Endothelial cell of umbilical vein (primary cell): ENCODE data around the gene AFF4. TPM values are rescaled to one million over a fixed set of nuclear protein-coding genes. Genes with fewer than 3 reads are reported as not detected.

Source experiments
- BruUV-seq: library from RNA; stranded (reverse); fragments of 400-500 nt; replicated peaks from 2 replicates; lab custom pipeline; 2021; lab: Mats Ljungman, UMichigan
- CTCF ChIA-PET: fragments of 300-600, 350-600 bp; sonication (Branson Sonifier 250); formaldehyde crosslinking; loops from one replicate; lab custom pipeline; 2021; ENCODE audit warnings: antibody characterized with exemption, inconsistent platforms; lab: Charles Lee
- POLR2A ChIA-PET: fragments of 300-600, 350-600 bp; sonication (Branson Sonifier 250); formaldehyde crosslinking; loops from one replicate; lab custom pipeline; 2021; ENCODE audit warnings: antibody characterized with exemption, inconsistent platforms; lab: Charles Lee
- DNase-seq: peaks from one replicate; pipeline ENCODE4 v3.0.0-alpha.2; 2011; ENCODE audit warnings: low read depth, low spot score
- FAIRE-seq: peaks from 2 replicates; lab custom pipeline; 2011; peaks lifted over from hg19 to GRCh38; lab: Jason Lieb, UNC
- H2AFZ ChIP-seq: 2 replicates; pipeline ENCODE4 v1.6.0; 2012; ENCODE audit warnings: low read depth, low read length, control low read depth, inconsistent platforms
- H3K27ac ChIP-seq: 2 replicates; pipeline ENCODE4 v1.5.1; 2011; ENCODE audit warnings: low read depth, mild to moderate bottlenecking, control low read depth, low read length, moderate library complexity; ENCODE audit not compliant: insufficient read depth
- H3K27me3 ChIP-seq, 2 experiments: 2 replicates each; pipeline versions ENCODE4 v1.6.0 to v1.6.1; 2011; ENCODE audit warnings: low read length in 2 of 2, mixed read lengths in 1 of 2; ENCODE audit not compliant: control insufficient read depth in 2 of 2, insufficient read depth in 2 of 2
- H3K36me3 ChIP-seq, 2 experiments: 2 replicates in 1 of 2; 3 replicates in 1 of 2; pipeline ENCODE4 v1.5.1; 2011; ENCODE audit warnings: low read length in 2 of 2, mild to moderate bottlenecking in 1 of 2, moderate library complexity in 1 of 2; ENCODE audit not compliant: control insufficient read depth in 2 of 2, insufficient read depth in 2 of 2; ENCODE audit errors: extremely low read depth in 1 of 2
- H3K4me1 ChIP-seq: 3 replicates; pipeline ENCODE4 v1.5.1; 2011; ENCODE audit warnings: mild to moderate bottlenecking, low read length; ENCODE audit not compliant: control insufficient read depth, insufficient read depth; ENCODE audit errors: extremely low read depth
- H3K4me2 ChIP-seq: 2 replicates; pipeline ENCODE4 v1.6.1; 2011; ENCODE audit warnings: low read length, control low read depth, mixed read lengths; ENCODE audit not compliant: insufficient read depth
- H3K4me3 ChIP-seq, 3 experiments: fragments of 200-600 bp in 1 of 3; sonication (generic), shearing (Covaris generic) in 1 of 3; replicated peaks in 1 of 3; 2 replicates each; pipeline ENCODE4 v1.5.1; 2011 to 2016; ENCODE audit warnings: control low read depth in 3 of 3, low read length in 3 of 3, mild to moderate bottlenecking in 2 of 3, inconsistent platforms in 1 of 3, low read depth in 1 of 3, moderate library complexity in 1 of 3; ENCODE audit not compliant: insufficient read depth in 1 of 3
- H3K79me2 ChIP-seq: 2 replicates; pipeline ENCODE4 v1.6.0; 2012; ENCODE audit warnings: low read length, inconsistent platforms; ENCODE audit not compliant: control insufficient read depth, insufficient read depth
- H3K9ac ChIP-seq: replicated peaks from 2 replicates; pipeline ENCODE3; 2011; ENCODE audit warnings: low read length, control low read depth; ENCODE audit not compliant: insufficient read depth; ENCODE audit errors: extremely low read depth
- H3K9me1 ChIP-seq: replicated peaks from 3 replicates; pipeline ENCODE4 v1.6.0; 2011; ENCODE audit warnings: mild to moderate bottlenecking, low read length; ENCODE audit not compliant: control insufficient read depth, insufficient read depth; ENCODE audit errors: extremely low read depth
- H3K9me3 ChIP-seq: replicated peaks from 2 replicates; pipeline ENCODE4 v1.5.1; 2012; ENCODE audit warnings: low read length, inconsistent platforms; ENCODE audit not compliant: control insufficient read depth, insufficient read depth
- H4K20me1 ChIP-seq: replicated peaks from 2 replicates; pipeline ENCODE3; 2011; ENCODE audit warnings: mild to moderate bottlenecking, low read length; ENCODE audit not compliant: control insufficient read depth, insufficient read depth; ENCODE audit errors: extremely low read depth
- CTCF ChIP-seq, 2 donors: IDR thresholded peaks; 1 replicate in 1 of 2; 2 replicates in 1 of 2; pipeline ENCODE4 v1.5.1; 2011; ENCODE audit warnings: low read length in 2 of 2, mild to moderate bottlenecking in 2 of 2, moderate library complexity in 2 of 2, control low read depth in 1 of 2, inconsistent platforms in 1 of 2, low read depth in 1 of 2; ENCODE audit not compliant: insufficient read depth in 1 of 2; ENCODE audit errors: extremely low read depth in 1 of 2
- EZH2 ChIP-seq: IDR thresholded peaks from 2 replicates; pipeline ENCODE4 v1.6.1; 2012; ENCODE audit warnings: borderline replicate concordance, low read depth, mild to moderate bottlenecking, moderate library complexity, low read length, inconsistent platforms; ENCODE audit not compliant: severe bottlenecking
- FOS ChIP-seq: IDR thresholded peaks from 2 replicates; pipeline ENCODE4 v1.6.1; 2011; ENCODE audit warnings: mild to moderate bottlenecking, low read length, moderate library complexity, borderline replicate concordance; ENCODE audit not compliant: insufficient read depth
- GATA2 ChIP-seq: IDR thresholded peaks from 2 replicates; pipeline ENCODE4 v1.7.0; 2011; ENCODE audit warnings: low read depth, mild to moderate bottlenecking, moderate library complexity, mixed read lengths, low read length; ENCODE audit not compliant: insufficient read length, insufficient read depth
- JUN ChIP-seq: IDR thresholded peaks from 2 replicates; pipeline ENCODE4 v1.6.1; 2011; ENCODE audit warnings: borderline replicate concordance, low read depth; ENCODE audit not compliant: insufficient read length, insufficient read depth
- MAX ChIP-seq: IDR thresholded peaks from 2 replicates; pipeline ENCODE4 v1.6.1; 2011; ENCODE audit not compliant: insufficient read depth, insufficient read length
- MYC ChIP-seq: IDR thresholded peaks from one replicate; pipeline ENCODE4 v1.6.1; 2011; ENCODE audit warnings: mild to moderate bottlenecking, low read depth, low read length
- POLR2A ChIP-seq: IDR thresholded peaks from 2 replicates; pipeline ENCODE4 v1.6.1; 2012; ENCODE audit warnings: low read depth, mild to moderate bottlenecking, control low read depth, low read length
- POLR2AphosphoS5 ChIP-seq: IDR thresholded peaks from 2 replicates; pipeline ENCODE4 v1.6.1; 2012; ENCODE audit warnings: low read depth, mild to moderate bottlenecking, control low read depth, low read length, moderate library complexity; ENCODE audit not compliant: insufficient read depth
- dilution Hi-C: fragments of 300-500 bp; cut with MboI; formaldehyde crosslinking; loops from one replicate; pipeline ENCODE4 v1.15.0; 2019; ENCODE audit warnings: low sequenced_read_pairs; ENCODE audit not compliant: extremely low pct_ligation_motif_present
- intact Hi-C: fragments of 100-400 bp; cut with micrococcal nuclease; formaldehyde crosslinking; loops from one replicate; pipeline ENCODE4 v1.10.0; 2022
- polyA plus RNA-seq, 4 experiments: library from polyadenylated mRNA; depleted of rRNA in 3 of 4; stranded (reverse) in 3 of 4; unstranded in 1 of 4; fragments of >200 nt; gene quantifications; 2 replicates each; pipeline versions ENCODE4 v1.2.1 to v1.2.3, GENCODE V29; 2011 to 2012; ENCODE audit warnings: missing spikeins in 1 of 4
- total RNA-seq: library from RNA; stranded (reverse); gene quantifications from 2 replicates; pipeline ENCODE4 v1.2.3, GENCODE V29; 2021

The AFF4 gene
- total and polyA plus RNA-seq, 2 donors (not counting 3 experiments of a cell fraction or from before 2014, with no cell fraction given), result 27.0 to 88.3 TPM

GRCh38 chr5:132826424-132827082 lies 136.9 kb downstream of the AFF4 start:
- DNase-seq (peak; percentile 51), FAIRE-seq (peak; percentile 70)
- peaks cover 2 to 4% of the 10 kb centered on the region in 2 experiments for H3K36me3 ChIP-seq
- ChIA-PET CTCF (interaction anchor here (0.8 to 9.9 kb wide), 4 partner anchors 28 to 72 kb away, joined by 4 to 122 read pairs (median 5); partner anchors contain the start of gene GDF9), POLR2A (no interaction called here)
- intact Hi-C loops, result loop anchor here (10.0 kb wide), 1 partner anchor 532 kb away; the partner anchor contains the start of gene SLC22A4
- H3K27me3 ChIP-seq, result no peaks in the 10 kb centered on the region
- H3K9ac ChIP-seq, result no peak overlapping the region
- H3K9me1 ChIP-seq, result no peaks in the 10 kb centered on the region
- no TSS peak for BruUV-seq
- H3K9me3 ChIP-seq, result no peaks in the 10 kb centered on the region
- H3K27ac ChIP-seq, result no peak overlapping the region
- no peak overlapping the region for H3K4me3 ChIP-seq
- H2AFZ ChIP-seq, result no peak overlapping the region
- dilution Hi-C loops, result no loop called here
- no peaks in the 10 kb centered on the region for H4K20me1 ChIP-seq
- TF ChIP-seq EZH2, result no peak
- TF ChIP-seq GATA2, result no peak
- TF ChIP-seq JUN, result no peak
- TF ChIP-seq POLR2A, result no peak
- no peak for TF ChIP-seq CTCF (IDR thresholded peaks at IDR 0.05; ENCODE audit: extremely low read depth in 1 of 2, insufficient read depth in 1 of 2, low read depth in 1 of 2, low read length in 2 of 2)
- no peak for TF ChIP-seq MYC
- no peak for TF ChIP-seq MAX
- no peak for TF ChIP-seq POLR2AphosphoS5
- TF ChIP-seq FOS, result no peak
- no peak overlapping the region for H3K4me2 ChIP-seq
- H3K79me2 ChIP-seq, result no peaks in the 10 kb centered on the region
- peaks cover 12% of the 10 kb centered on the region for H3K4me1 ChIP-seq
